ENCODE data around the gene CHST8. TPM values are rescaled to one million over a fixed set of nuclear protein-coding genes. Genes with fewer than 3 reads are reported as not detected.

The CHST8 gene
- polyA plus RNA-seq, 1 of the 3 experiments (the other 2 are of a cell fraction): 0.05 TPM

DNA sequence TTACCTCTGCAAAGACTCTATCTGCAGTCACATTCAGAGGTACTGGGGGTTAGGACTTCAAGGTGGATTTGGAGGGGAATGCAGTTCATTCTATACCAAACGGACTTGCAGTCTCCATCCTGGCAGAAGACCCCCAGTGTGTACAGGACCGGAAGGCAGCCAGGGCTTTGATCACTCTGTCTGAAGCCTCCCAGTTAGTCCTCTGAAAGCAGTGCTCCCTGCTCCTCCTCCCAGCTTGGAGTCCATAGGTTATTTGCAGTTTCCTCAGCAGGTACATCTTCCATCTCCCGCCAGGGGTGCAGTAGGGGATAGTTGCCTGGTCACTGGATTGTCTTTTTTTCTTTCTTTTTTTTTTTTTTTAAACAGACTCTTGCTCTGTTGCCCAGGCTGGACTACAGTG is 96.1 kb downstream of the CHST8 start:
- no peaks in the 10 kb centered on the region for H3K36me3 ChIP-seq (replicated peaks in 1 of 2; ENCODE audit: control insufficient read depth in 1 of 2, insufficient read depth in 2 of 2, low read length in 1 of 2)
- no peak for DNase-seq
- H3K4me2 ChIP-seq: no peak overlapping the region
- H3K79me2 ChIP-seq (ENCODE audit: insufficient read depth): no peaks in the 10 kb centered on the region
- no peak overlapping the region for H3K9ac ChIP-seq
- TF ChIP-seq ELF1 (IDR thresholded peaks at IDR 0.05): no peak
- no peak for TF ChIP-seq JUND (IDR thresholded peaks at IDR 0.05)
- ChIA-PET CTCF (interaction anchor here (0.8 to 1.0 kb wide), 2 partner anchors 53 to 60 kb away, joined by 3 read pairs; no protein-coding TSS in a partner anchor), POLR2A (no interaction called here)
- no peaks in the 10 kb centered on the region for H3F3A ChIP-seq (replicated peaks; ENCODE audit: insufficient read depth)
- H3K4me1 ChIP-seq (ENCODE audit: control insufficient read depth in 1 of 2, insufficient read depth in 2 of 2, low read depth in 1 of 2, low read length in 1 of 2): peaks cover 0 to 9% of the 10 kb centered on the region in 2 experiments; a peak in 1 of 4 replicates
- no peak overlapping the region for H3K27ac ChIP-seq (ENCODE audit: low read depth in 2 of 2, low read length in 1 of 2)
- no peaks in the 10 kb centered on the region for H3K9me3 ChIP-seq
- no peak overlapping the region for H2AFZ ChIP-seq (ENCODE audit: low read depth)
- no peak overlapping the region for H3K4me3 ChIP-seq (ENCODE audit: low read depth in 2 of 2, low read length in 1 of 2)
- H3K27me3 ChIP-seq (ENCODE audit: insufficient read depth): no peaks in the 10 kb centered on the region
- H3K9me2 ChIP-seq: no peaks in the 10 kb centered on the region
- H4K20me1 ChIP-seq (ENCODE audit: insufficient read depth): no peaks in the 10 kb centered on the region
- whole genome bisulfite sequencing (ENCODE audit: low lambda C conversion rate): 53% methylated on average over 3 of the region's 3 CpGs

DNA sequence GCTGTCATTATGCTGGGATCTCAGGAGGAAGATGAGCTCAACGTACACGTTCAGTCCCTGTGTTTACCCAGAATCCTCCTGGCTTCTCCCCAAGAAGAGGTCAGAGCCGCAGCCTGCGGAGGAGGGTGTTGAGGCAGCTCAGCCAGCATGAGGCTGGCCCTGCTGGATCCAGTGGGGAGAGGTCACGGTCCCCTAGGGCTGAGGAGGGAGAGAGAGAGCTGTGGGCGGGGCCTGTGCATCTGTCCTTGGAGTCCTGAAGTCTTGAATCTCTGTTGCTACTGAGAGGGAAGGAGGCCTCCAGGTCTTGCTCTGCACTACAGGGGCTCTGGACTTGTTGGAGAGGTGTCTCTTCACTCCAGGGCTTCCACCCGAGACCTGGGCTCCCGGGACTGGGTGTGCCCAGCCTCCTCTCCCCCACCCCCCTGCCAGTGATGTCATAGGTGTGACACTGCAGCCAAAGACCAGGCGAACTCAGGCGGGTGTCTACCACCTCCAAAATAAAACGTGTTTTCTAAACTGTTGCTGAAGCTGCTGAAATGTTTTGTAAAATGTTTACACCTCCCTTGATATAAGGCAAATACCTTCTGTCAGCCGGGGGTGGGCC is 97.0 kb downstream of the CHST8 start:
- Histone ChIP-seq H2AFZ (ENCODE audit: low read depth) (no peak overlapping the region), H3F3A (replicated peaks; ENCODE audit: insufficient read depth) (no peaks in the 10 kb centered on the region), H3K9me3 (no peaks in the 10 kb centered on the region), H4K20me1 (ENCODE audit: insufficient read depth) (no peaks in the 10 kb centered on the region), H3K27me3 (ENCODE audit: insufficient read depth) (no peaks in the 10 kb centered on the region), H3K36me3 (replicated peaks in 1 of 2; ENCODE audit: control insufficient read depth in 1 of 2, insufficient read depth in 2 of 2, low read length in 1 of 2) (no peaks in the 10 kb centered on the region), H3K79me2 (ENCODE audit: insufficient read depth) (no peaks in the 10 kb centered on the region), H3K4me1 (ENCODE audit: control insufficient read depth in 1 of 2, insufficient read depth in 2 of 2, low read depth in 1 of 2, low read length in 1 of 2) (peaks cover 0 to 16% of the 10 kb centered on the region in 2 experiments; a peak in 1 of 4 replicates), H3K9me2 (no peaks in the 10 kb centered on the region), H3K9ac (no peak overlapping the region), H3K27ac (ENCODE audit: low read depth in 2 of 2, low read length in 1 of 2) (no peak overlapping the region), H3K4me2 (no peak overlapping the region), H3K4me3 (ENCODE audit: low read depth in 2 of 2, low read length in 1 of 2) (no peak overlapping the region)
- DNase-seq: no peak
- 34% methylated on average over 12 of the region's 12 CpGs for WGBS (ENCODE audit: low lambda C conversion rate)
- no peak for TF ChIP-seq GABPA (IDR thresholded peaks at IDR 0.05; ENCODE audit: low read depth)
- no peak for TF ChIP-seq RXRA (IDR thresholded peaks at IDR 0.05; ENCODE audit: borderline replicate concordance, low read depth)
- TF ChIP-seq, protein P1, sequence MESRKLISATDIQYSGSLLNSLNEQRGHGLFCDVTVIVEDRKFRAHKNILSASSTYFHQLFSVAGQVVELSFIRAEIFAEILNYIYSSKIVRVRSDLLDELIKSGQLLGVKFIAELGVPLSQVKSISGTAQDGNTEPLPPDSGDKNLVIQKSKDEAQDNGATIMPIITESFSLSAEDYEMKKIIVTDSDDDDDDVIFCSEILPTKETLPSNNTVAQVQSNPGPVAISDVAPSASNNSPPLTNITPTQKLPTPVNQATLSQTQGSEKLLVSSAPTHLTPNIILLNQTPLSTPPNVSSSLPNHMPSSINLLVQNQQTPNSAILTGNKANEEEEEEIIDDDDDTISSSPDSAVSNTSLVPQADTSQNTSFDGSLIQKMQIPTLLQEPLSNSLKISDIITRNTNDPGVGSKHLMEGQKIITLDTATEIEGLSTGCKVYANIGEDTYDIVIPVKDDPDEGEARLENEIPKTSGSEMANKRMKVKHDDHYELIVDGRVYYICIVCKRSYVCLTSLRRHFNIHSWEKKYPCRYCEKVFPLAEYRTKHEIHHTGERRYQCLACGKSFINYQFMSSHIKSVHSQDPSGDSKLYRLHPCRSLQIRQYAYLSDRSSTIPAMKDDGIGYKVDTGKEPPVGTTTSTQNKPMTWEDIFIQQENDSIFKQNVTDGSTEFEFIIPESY (IDR thresholded peaks at IDR 0.05; ENCODE audit: borderline replicate concordance, low read depth): no peak
- TF ChIP-seq, protein P2, sequence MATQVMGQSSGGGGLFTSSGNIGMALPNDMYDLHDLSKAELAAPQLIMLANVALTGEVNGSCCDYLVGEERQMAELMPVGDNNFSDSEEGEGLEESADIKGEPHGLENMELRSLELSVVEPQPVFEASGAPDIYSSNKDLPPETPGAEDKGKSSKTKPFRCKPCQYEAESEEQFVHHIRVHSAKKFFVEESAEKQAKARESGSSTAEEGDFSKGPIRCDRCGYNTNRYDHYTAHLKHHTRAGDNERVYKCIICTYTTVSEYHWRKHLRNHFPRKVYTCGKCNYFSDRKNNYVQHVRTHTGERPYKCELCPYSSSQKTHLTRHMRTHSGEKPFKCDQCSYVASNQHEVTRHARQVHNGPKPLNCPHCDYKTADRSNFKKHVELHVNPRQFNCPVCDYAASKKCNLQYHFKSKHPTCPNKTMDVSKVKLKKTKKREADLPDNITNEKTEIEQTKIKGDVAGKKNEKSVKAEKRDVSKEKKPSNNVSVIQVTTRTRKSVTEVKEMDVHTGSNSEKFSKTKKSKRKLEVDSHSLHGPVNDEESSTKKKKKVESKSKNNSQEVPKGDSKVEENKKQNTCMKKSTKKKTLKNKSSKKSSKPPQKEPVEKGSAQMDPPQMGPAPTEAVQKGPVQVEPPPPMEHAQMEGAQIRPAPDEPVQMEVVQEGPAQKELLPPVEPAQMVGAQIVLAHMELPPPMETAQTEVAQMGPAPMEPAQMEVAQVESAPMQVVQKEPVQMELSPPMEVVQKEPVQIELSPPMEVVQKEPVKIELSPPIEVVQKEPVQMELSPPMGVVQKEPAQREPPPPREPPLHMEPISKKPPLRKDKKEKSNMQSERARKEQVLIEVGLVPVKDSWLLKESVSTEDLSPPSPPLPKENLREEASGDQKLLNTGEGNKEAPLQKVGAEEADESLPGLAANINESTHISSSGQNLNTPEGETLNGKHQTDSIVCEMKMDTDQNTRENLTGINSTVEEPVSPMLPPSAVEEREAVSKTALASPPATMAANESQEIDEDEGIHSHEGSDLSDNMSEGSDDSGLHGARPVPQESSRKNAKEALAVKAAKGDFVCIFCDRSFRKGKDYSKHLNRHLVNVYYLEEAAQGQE (IDR thresholded peaks at IDR 0.05; ENCODE audit: low read depth, low read length): no peak
- TF ChIP-seq FOXJ3 (CRISPR knock-in tag; IDR thresholded peaks at IDR 0.05): no peak
- no peak for TF ChIP-seq RFX5 (IDR thresholded peaks at IDR 0.05; ENCODE audit: low read length)
- TF ChIP-seq FOSL2 (IDR thresholded peaks at IDR 0.05; ENCODE audit: borderline replicate concordance, low read depth): no peak
- TF ChIP-seq ELF1 (IDR thresholded peaks at IDR 0.05): no peak
- no peak for TF ChIP-seq RAD21 (IDR thresholded peaks at IDR 0.05; ENCODE audit: low read length)
- no peak for TF ChIP-seq MEF2A (IDR thresholded peaks at IDR 0.05; ENCODE audit: borderline replicate concordance, low read depth)
- TF ChIP-seq NRF1 (IDR thresholded peaks at IDR 0.05; ENCODE audit: low read depth, low read length): no peak
- TF ChIP-seq, protein P3, sequence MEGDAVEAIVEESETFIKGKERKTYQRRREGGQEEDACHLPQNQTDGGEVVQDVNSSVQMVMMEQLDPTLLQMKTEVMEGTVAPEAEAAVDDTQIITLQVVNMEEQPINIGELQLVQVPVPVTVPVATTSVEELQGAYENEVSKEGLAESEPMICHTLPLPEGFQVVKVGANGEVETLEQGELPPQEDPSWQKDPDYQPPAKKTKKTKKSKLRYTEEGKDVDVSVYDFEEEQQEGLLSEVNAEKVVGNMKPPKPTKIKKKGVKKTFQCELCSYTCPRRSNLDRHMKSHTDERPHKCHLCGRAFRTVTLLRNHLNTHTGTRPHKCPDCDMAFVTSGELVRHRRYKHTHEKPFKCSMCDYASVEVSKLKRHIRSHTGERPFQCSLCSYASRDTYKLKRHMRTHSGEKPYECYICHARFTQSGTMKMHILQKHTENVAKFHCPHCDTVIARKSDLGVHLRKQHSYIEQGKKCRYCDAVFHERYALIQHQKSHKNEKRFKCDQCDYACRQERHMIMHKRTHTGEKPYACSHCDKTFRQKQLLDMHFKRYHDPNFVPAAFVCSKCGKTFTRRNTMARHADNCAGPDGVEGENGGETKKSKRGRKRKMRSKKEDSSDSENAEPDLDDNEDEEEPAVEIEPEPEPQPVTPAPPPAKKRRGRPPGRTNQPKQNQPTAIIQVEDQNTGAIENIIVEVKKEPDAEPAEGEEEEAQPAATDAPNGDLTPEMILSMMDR (IDR thresholded peaks at IDR 0.05): no peak
- ChIA-PET CTCF (interaction anchor here (0.8 to 1.4 kb wide), 4 partner anchors 52 to 288 kb away, joined by 3 to 5 read pairs (median 4); no protein-coding TSS in a partner anchor), POLR2A (no interaction called here)

All from SK-N-SH (cell line).